Measurements from ENCODE around the gene ACSS1. TPM values are rescaled to one million over a fixed set of nuclear protein-coding genes. Genes with fewer than 3 reads are reported as not detected.

The ACSS1 gene
- total RNA-seq, 1 donor = 0.99 TPM

DNA sequence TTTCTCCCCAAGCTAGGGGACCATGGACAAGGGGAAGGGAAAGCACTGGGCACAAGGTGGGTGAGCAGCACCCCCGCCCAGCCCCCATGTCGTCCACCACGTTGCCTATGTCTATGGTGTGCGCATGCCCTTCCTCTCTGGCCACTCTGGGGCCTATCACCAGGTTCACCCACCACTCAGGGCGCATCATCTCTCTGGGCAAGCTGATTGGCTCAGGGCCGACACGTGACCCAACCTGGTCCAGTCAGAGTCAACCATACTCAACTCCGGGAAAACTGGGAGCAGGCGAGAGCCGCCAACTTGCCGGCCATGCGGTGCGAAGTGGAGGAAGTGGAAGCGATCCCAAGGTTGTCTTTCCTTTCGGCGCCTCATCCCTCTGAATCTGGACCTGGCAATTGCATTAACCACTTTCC lies 25.9 kb downstream of the ACSS1 start:
- H3K4me3 ChIP-seq (ENCODE audit: low read depth, low read length) = no peak overlapping the region
- no peak for DNase-seq (ENCODE audit: low read depth)
- TF ChIP-seq, protein P1, sequence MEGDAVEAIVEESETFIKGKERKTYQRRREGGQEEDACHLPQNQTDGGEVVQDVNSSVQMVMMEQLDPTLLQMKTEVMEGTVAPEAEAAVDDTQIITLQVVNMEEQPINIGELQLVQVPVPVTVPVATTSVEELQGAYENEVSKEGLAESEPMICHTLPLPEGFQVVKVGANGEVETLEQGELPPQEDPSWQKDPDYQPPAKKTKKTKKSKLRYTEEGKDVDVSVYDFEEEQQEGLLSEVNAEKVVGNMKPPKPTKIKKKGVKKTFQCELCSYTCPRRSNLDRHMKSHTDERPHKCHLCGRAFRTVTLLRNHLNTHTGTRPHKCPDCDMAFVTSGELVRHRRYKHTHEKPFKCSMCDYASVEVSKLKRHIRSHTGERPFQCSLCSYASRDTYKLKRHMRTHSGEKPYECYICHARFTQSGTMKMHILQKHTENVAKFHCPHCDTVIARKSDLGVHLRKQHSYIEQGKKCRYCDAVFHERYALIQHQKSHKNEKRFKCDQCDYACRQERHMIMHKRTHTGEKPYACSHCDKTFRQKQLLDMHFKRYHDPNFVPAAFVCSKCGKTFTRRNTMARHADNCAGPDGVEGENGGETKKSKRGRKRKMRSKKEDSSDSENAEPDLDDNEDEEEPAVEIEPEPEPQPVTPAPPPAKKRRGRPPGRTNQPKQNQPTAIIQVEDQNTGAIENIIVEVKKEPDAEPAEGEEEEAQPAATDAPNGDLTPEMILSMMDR (IDR thresholded peaks at IDR 0.05; ENCODE audit: insufficient read depth, low read length) = no peak

DNA sequence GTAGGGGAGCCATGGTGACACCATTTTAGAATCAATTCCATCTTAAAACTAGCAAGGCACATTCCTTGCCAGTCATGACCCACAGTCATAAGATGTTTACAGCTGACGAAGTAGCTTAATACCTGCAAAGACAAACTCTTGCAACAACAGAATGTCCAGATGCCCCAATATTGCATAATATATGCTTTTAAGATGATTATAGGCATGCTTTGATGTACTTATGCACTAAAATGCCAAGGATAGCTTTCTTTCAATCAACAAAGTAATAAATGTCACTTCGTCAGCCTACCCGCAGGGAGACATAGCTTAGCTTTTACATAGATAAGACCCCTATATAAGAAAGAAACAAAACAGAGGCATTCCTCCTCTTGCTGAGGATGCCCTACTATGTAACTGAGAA lies 26.7 kb downstream of the ACSS1 start:
- TF ChIP-seq, protein P1 (IDR thresholded peaks at IDR 0.05; ENCODE audit: insufficient read depth, low read length) = no peak
- no peak overlapping the region for H3K4me3 ChIP-seq (ENCODE audit: low read depth, low read length)
- no peak for DNase-seq (ENCODE audit: low read depth)

DNA sequence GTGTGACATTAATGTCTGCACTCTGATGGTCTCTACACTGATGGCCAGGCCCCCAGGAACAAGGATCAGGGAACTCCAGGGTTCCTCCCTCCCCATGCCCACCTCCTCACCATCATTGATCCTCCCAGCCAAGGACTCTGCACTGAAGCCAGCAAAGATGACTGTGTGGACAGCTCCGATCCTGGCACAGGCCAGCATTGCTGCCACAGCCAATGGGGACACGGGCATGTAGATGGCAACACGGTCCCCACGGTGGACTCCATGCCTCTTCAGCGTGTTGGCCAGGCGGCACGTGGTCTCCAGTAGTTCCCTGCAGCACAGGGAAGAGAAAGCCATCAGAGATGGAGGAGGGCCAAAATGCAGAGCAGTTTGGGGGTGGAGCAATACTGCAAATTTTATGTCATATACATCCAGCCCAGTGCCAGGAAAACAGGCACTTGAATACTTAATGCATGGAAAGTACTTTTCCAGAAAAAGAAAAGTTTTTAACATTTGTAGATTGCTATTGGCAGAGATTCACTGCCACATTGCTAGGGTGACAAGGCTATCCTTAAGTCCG lies 27.2 kb downstream of the ACSS1 start:
- TF ChIP-seq, protein P1 (IDR thresholded peaks at IDR 0.05; ENCODE audit: insufficient read depth, low read length) = no peak
- H3K4me3 ChIP-seq (ENCODE audit: low read depth, low read length) = no peak overlapping the region
- DNase-seq (ENCODE audit: low read depth) = no peak

DNA sequence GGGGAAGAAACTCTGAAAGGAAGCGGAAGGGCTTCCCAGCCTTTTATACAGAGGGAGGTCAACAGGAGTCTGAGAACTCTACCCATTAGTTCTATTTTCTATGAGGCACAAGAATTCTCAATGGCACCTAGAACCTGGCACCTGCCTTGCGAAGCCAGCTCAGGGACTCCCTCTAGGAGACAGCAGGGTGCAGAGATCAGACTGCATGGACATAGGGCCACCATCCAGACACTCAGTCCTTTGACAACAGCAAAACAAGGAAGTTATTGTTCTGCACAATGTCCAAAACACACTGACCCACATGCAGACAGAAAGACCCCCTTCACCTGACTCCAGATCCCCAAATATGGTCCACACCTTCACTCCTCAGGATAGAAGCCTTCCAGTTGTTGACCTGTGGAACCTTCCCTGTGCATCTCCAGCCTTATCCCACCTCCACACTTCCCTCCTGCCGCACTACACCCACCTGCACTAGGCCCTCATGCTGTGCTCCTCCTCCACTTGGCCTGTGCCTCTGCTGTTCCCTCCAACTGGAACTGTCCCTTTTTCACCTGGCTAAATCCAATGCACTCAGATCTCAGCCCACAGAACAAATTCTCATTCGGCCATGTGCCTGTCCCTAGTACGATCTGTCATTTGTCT lies 27.8 kb downstream of the ACSS1 start:
- TF ChIP-seq, protein P1 (IDR thresholded peaks at IDR 0.05; ENCODE audit: insufficient read depth, low read length) = no peak
- no peak for DNase-seq (ENCODE audit: low read depth)
- no peak overlapping the region for H3K4me3 ChIP-seq (ENCODE audit: low read depth, low read length)

DNA sequence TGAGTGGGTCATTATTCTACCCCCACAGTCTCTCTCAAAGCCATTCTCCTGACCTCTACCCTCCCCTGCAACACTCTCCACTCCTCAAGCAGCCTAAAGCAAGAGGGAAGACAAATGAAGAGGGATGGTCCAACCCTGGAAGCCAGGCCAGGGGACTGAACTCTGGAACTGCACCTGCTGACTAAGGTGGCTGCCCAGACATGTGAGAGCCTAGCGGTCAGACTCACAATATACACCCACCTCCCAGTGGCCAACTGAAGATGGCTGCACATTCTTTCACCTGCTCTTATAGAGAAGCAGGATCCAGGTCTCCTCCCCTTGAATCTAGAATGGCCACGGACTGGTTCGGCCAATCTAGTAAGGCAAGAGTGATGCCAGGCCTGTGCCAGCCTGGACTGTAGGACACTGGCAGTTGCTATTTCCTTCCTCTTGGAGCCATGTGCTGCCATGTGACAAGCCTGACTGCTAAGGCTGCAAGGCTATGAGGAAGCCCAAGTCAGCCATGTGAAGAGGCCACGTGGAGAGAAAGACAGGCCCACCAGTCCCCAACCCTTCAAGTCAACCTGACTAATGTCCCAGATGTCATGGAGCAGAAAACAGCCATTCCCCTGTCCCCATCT lies 31.8 kb downstream of the ACSS1 start:
- no peak overlapping the region for H3K4me3 ChIP-seq (ENCODE audit: low read depth, low read length)
- TF ChIP-seq, protein P1 (IDR thresholded peaks at IDR 0.05; ENCODE audit: insufficient read depth, low read length) = no peak
- DNase-seq (ENCODE audit: low read depth) = no peak

DNA sequence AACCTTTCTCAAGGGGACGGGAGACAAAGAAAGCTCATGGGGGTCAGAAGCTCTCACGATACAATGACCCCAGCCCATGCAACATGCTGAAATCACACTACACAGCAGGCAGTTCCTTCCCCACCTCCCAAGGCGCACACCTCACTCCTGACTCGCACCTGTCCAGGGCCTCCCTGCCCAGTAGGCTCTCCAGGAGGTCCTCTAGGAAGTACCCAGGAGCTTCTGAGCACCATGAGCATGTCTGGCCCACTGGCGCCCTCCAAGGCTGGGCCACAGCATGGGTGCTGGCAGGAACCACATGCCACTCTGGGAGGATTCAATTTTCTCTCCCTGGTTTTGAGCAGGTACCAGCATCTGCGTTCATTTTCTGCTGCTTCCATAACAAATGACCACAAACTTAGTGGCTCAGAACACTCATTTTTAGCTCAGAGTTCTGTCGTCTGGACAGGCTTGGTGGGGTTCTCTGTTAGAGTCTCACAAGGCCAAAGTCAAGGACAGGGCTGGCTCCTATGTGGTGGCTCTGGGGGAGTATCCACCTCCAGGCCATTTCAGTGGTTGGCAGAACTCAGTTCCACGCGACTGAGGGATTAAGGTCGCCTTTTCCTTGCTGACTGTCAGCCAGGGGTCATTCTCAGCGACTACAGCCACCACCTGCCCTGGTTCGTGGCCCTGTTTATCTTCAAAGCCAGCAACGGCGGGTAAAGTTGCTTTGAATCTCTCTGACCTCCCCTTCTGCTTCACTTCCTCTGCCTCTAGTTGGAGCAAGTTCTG lies 32.7 kb downstream of the ACSS1 start:
- TF ChIP-seq, protein P1 (IDR thresholded peaks at IDR 0.05; ENCODE audit: insufficient read depth, low read length) = no peak
- H3K4me3 ChIP-seq (ENCODE audit: low read depth, low read length) = no peak overlapping the region
- DNase-seq (ENCODE audit: low read depth) = no peak
